SU-DHL-6 (cell line): ENCODE data around the gene MYH7B.

Experiments
- CTCF ChIP-seq: fragments of 200-600 bp; sonication (generic); IDR thresholded peaks from one replicate; pipeline ENCODE4 v1.5.1; 2017; ENCODE audit warnings: antibody characterized with exemption, mild to moderate bottlenecking, low read length, moderate library complexity; ENCODE audit not compliant: insufficient read depth, poor library complexity, severe bottlenecking
- EZH2phosphoT487 ChIP-seq: fragments of 200-600 bp; sonication (generic), shearing (Covaris generic); conservative IDR thresholded peaks from 2 replicates; pipeline ENCODE4 v1.6.1; 2018; ENCODE audit warnings: mild to moderate bottlenecking, antibody characterized with exemption, low read length, moderate library complexity, mixed read lengths

- TF ChIP-seq CTCF (no peak), EZH2phosphoT487 (no peak)
Observed at GRCh38 chr20:34976286-34976685, 20.6 kb downstream of the MYH7B start.
